NCI-H460 (cell line): ENCODE results near the gene ABRACL. TPM values are rescaled to one million over a fixed set of nuclear protein-coding genes. Genes with fewer than 3 reads are reported as not detected.
"Not testable (repeated sequence)": the region's sequence is repeated elsewhere in the genome, so short reads cannot be mapped to it uniquely, and the experiment has no call there.

Experiments used
- DNase-seq: peaks from one replicate; pipeline ENCODE4 v3.0.0-alpha.2; 2016; ENCODE audit warnings: low read depth; ENCODE audit errors: extremely low read depth
- total RNA-seq: library from RNA; depleted of rRNA; stranded (reverse); fragments of >200 nt; shearing (Covaris generic); gene quantifications from 2 replicates; pipeline ENCODE4 v1.2.3, GENCODE V29; 2014

The ABRACL gene
- total RNA-seq, 1 experiment from 2014 or later, result 27.1 TPM

DNA sequence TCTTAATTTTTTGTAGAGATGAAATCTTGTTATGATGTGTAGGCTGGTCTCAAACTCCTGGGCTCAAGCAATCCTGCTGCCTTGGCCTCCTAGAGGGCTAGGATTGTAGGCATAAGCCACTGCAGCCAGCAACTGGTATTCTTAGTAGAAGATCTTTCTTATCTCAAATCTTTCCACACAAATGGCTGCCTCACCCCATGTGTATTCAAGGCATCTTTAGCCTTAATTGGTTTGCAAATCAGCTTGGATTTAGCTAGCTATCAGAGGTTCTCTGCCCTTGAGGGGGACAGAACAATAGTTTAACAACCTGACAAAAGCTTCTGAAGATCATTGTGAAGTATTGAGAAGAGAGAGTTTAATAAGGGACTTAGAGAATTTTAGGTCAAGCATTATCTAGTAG lies 17.9 kb upstream of the ABRACL start:
- DNase-seq, result no peak

DNA sequence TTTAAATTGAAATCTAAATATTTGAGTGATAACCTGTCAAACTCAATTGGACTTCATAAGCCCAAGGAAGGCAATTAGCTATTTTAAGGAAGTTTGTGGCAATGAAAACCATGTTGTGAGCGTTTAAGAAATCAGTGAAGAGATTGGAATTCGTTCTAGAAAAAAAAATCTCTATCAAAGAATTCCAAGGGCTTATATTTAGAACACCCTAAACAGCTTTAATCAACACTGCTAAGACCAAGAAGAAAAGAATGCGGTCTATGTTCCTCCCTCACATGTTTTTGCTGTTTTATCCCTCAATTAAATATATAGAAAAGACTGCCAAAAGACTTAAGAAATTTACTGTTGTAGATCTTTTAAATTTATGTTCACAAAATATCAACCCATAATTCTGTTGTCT lies 16.6 kb upstream of the ABRACL start:
- no peak for DNase-seq

- DNase-seq, result no peak
Measured at GRCh38 chr6:139013185-139013800, 15.3 kb upstream of the ABRACL start.

- DNase-seq, result no peak
Measured at GRCh38 chr6:139014945-139015344, 13.6 kb upstream of the ABRACL start.

- DNase-seq, result no peak
Measured at GRCh38 chr6:139016337-139017213, 12.0 kb upstream of the ABRACL start.

GRCh38 chr6:139017227-139017626 lies 11.3 kb upstream of the ABRACL start:
- DNase-seq, result no peak

DNA sequence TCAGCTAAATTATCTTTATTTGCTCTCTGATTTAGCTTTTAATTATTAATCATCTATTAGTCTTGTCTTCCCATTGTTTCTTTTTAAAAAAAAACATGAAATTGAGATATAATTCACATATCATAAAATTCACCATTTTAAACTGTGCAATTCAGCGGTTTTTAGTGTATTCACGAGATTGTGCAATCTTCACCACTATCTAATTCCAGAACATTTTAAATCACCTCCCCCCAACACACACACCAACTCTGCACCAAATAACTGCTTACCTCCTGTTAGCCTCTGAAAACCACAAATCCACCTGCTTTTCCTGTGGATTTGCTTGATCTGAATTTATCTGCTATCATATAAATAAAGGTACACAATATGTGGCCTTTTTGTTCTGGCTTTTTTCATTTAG lies 8.8 kb upstream of the ABRACL start:
- DNase-seq, result no peak

- no peak for DNase-seq
Measured at GRCh38 chr6:139020689-139021088, 7.9 kb upstream of the ABRACL start.

DNA sequence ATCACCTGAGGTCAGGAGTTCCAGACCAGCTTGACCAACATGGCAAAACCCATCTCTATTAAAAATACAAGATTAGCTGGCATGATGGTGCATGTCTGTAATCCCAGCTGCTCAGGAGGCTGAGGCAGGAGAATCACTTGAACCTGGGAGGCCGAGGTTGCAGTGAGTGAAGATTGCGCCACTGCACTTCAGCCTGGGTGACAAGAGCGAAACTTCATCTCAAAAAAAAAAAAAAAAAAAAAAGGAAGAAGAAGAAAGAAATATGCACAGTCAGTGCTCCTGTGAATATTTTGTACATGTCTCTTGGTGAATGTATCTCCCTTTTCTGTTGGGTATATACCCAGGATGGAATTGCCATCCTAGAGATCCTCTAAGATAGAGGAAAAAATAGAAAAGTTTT lies 3.1 kb upstream of the ABRACL start:
- not testable (repeated sequence) for DNase-seq

- no peak for DNase-seq
Measured at GRCh38 chr6:139027620-139028182, 844 bp upstream of the ABRACL start.

GRCh38 chr6:139028215-139028657 lies 309 bp upstream of the ABRACL start:
- no peak for DNase-seq

- no peak for DNase-seq
Measured at GRCh38 chr6:139029470-139030227, 1.1 kb downstream of the ABRACL start.

- no peak for DNase-seq
Measured at GRCh38 chr6:139030228-139030963, 1.9 kb downstream of the ABRACL start.

DNA sequence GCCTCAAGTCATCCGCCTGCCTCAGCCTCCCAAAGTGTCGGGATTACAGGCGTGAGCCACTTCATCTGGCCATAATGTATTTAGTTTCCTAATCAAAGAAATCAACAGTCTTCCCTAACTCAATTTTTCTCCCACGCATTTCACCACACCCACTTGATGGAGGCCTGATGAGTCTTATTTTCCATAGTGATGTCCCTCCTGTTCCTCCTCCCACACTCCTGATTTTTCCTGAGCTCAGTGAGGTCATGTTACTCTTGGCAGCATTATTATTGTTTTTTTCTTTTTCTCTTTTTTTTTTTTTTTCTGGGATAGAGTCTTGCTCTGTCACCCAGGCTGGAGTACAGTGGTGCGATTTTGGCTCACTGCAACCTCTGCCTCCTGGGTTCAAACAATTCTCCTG lies 8.9 kb downstream of the ABRACL start:
- DNase-seq, result no peak

DNA sequence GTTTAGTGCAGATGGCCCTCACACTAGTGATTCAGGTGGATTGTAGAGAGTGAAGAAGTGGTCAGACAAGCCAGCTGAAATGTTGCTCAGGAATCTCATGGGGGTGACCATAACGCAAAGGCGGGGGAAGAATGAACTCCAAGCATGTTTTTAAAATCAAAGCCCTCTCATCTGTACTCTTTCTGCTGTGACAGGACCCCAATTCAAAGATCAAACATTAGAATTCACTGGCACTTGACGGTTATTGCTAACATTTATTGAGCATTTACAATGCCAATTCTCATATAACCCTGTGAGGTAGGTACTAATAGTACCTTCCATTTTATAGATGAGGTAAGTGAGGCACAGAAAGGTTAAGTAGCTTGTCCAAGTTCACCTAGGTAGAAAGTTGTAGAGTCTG lies 15.7 kb downstream of the ABRACL start:
- DNase-seq, result no peak

DNA sequence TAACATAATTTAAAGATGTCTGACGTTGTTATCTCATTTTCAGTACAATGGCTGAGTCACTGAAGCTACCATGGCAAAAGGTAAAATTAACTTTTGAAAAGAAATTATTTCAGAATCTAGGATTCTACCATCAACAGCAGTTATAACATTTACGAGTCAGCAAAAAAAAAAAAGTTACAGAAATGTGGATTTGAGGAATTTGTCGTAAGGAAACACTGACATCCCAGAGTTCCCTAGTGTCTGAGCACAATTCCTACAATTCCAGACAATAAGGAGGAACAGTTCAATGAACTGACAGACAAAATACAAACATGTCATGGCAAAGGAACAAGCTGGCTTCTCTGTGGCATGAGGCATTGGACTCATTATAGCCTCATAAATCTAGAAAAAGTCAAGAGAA lies 19.1 kb downstream of the ABRACL start:
- DNase-seq, result no peak

- DNase-seq, result not testable (repeated sequence)
Measured at GRCh38 chr6:139048912-139049311, 20.4 kb downstream of the ABRACL start.

GRCh38 chr6:139050131-139050769 lies 21.7 kb downstream of the ABRACL start:
- DNase-seq, result not testable (repeated sequence)

DNA sequence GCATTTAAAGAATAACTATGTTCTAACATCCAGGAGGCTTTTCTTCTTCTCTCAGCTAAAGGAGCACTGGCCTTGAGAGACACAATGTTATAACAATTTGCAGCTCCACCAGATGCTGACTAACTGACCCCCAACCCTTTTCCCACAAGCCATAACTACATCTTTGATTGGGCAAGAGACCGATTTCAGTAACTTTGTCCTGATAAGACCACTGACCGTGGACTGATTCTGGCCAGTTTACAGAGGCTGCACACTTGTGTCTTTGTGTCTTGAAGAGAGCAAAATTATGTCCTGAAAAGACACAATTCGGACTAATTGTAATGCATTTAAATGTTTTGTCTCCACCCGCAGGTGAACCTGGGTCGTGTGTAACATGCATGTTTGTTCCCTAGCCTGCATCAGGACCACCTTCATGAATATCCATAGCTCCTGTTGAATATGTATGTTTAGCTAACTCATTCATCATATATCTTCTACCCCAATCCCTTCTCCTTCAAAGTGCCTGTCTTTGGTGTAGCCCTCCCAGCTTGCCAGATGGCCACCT lies 22.3 kb downstream of the ABRACL start:
- no peak for DNase-seq
